Gastroesophageal sphincter (tissue), 4 donors: Measurements from ENCODE around the gene CYP8B1. TPM values are rescaled to one million over a fixed set of nuclear protein-coding genes. Genes with fewer than 3 reads are reported as not detected.

Experiments used
- ATAC-seq: fragments of 150-250 bp; one replicate; pipeline ENCODE4 v1.9.1; 2016; ENCODE audit warnings: mild to moderate bottlenecking, moderate library complexity
- H3K27ac ChIP-seq, 4 donors: fragments of 200-600 bp; sonication (generic) in 3 of 4; 1 replicate in 3 of 4; 2 replicates in 1 of 4; pipeline ENCODE4 v1.5.1; 2016 to 2019
- H3K27me3 ChIP-seq: fragments of 200-600 bp; sonication (generic); one replicate; pipeline ENCODE4 v1.5.1; 2019
- H3K36me3 ChIP-seq, 2 donors: fragments of 200-600 bp; sonication (generic); one replicate each; pipeline ENCODE4 v1.5.1; 2019; ENCODE audit warnings: control low read depth in 1 of 2
- H3K4me1 ChIP-seq, 3 donors: fragments of 200-600 bp; sonication (generic); 1 replicate in 2 of 3; 2 replicates in 1 of 3; pipeline ENCODE4 v1.5.1; 2016 to 2019; ENCODE audit warnings: control low read depth in 2 of 3
- H3K4me3 ChIP-seq, 2 donors: fragments of 200-600 bp; sonication (generic); one replicate each; pipeline ENCODE4 v1.5.1; 2019; ENCODE audit warnings: mild to moderate bottlenecking in 1 of 2, moderate library complexity in 1 of 2
- H3K9me3 ChIP-seq, 3 donors: fragments of 200-600 bp; sonication (generic); one replicate each; pipeline ENCODE4 v1.5.1; 2017 to 2019; ENCODE audit warnings: control low read depth in 2 of 3
- EP300 ChIP-seq: sonication (generic); formaldehyde crosslinking; IDR thresholded peaks from one replicate; pipeline ENCODE4 v1.6.1; 2017; ENCODE audit warnings: antibody characterized with exemption, mild to moderate bottlenecking
- POLR2A ChIP-seq, 2 donors: fragments of 450-650 bp; IDR thresholded peaks; one replicate each; pipeline ENCODE4 v1.6.1; 2017; ENCODE audit warnings: antibody characterized with exemption in 2 of 2, mild to moderate bottlenecking in 2 of 2, moderate library complexity in 1 of 2
- POLR2AphosphoS5 ChIP-seq: sonication (generic); formaldehyde crosslinking; IDR thresholded peaks from one replicate; pipeline ENCODE4 v1.6.1; 2017; ENCODE audit warnings: antibody characterized with exemption
- WGBS, 2 donors: methylation state at CpG; one replicate each; pipeline ENCODE4 v1.1.5; 2018; ENCODE audit warnings: low coverage in 1 of 2; 5-methylcytosine and 5-hydroxymethylcytosine counted together
- total RNA-seq, 4 donors: library from RNA; depleted of rRNA; stranded (reverse); fragments of >200 nt; gene quantifications; one replicate each; pipeline ENCODE4 v1.1.0, GENCODE V29; 2016
- TF ChIP-seq, protein P1 (sequence below), 4 experiments: fragments of 200-600 bp in 2 of 4; fragments of 450-650 bp in 2 of 4; sonication (generic) in 1 of 4; IDR thresholded peaks; one replicate each; pipeline ENCODE4 v1.5.1; 2017 to 2019; ENCODE audit warnings: antibody characterized with exemption in 4 of 4, mild to moderate bottlenecking in 2 of 4, moderate library complexity in 2 of 4

CYP8B1 gene
- total RNA-seq, 4 donors from 2014 or later = not detected

DNA sequence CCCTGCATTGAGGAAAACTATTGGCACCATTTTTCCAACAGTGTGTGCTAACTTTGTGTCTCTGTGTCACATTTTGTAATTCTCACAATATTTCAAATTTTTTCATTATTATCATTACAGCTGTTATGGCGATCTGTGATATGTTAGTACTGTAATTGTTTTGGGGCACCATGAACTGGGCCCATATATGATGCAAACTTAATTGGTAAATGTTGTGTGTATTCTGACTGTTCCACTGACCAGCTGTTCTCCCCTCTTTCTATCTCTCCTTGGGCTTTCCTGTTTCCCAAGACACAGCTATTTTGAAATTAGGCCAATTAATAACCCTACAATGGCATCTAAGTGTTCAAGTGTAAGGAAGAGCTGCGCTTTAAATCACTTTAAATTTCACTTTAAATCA lies 2.2 kb upstream of the CYP8B1 start:
- Histone ChIP-seq H3K9me3 (no peaks in the 10 kb centered on the region), H3K4me1 (peaks cover 0 to 14% (median 5%) of the 10 kb centered on the region in 3 donors), H3K36me3 (no peaks in the 10 kb centered on the region), H3K4me3 (no peak overlapping the region), H3K27ac (no peak overlapping the region), H3K27me3 (no peaks in the 10 kb centered on the region)
- TF ChIP-seq EP300 = no peak
- TF ChIP-seq POLR2AphosphoS5 = no peak
- TF ChIP-seq, protein P1, sequence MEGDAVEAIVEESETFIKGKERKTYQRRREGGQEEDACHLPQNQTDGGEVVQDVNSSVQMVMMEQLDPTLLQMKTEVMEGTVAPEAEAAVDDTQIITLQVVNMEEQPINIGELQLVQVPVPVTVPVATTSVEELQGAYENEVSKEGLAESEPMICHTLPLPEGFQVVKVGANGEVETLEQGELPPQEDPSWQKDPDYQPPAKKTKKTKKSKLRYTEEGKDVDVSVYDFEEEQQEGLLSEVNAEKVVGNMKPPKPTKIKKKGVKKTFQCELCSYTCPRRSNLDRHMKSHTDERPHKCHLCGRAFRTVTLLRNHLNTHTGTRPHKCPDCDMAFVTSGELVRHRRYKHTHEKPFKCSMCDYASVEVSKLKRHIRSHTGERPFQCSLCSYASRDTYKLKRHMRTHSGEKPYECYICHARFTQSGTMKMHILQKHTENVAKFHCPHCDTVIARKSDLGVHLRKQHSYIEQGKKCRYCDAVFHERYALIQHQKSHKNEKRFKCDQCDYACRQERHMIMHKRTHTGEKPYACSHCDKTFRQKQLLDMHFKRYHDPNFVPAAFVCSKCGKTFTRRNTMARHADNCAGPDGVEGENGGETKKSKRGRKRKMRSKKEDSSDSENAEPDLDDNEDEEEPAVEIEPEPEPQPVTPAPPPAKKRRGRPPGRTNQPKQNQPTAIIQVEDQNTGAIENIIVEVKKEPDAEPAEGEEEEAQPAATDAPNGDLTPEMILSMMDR (IDR thresholded peaks at IDR 0.05) = no peak
- no peak for TF ChIP-seq POLR2A (IDR thresholded peaks at IDR 0.05)
- WGBS, 2 donors = 88 to 93% methylated on average over 2 of the region's 2 CpGs
- no peak for ATAC-seq

DNA sequence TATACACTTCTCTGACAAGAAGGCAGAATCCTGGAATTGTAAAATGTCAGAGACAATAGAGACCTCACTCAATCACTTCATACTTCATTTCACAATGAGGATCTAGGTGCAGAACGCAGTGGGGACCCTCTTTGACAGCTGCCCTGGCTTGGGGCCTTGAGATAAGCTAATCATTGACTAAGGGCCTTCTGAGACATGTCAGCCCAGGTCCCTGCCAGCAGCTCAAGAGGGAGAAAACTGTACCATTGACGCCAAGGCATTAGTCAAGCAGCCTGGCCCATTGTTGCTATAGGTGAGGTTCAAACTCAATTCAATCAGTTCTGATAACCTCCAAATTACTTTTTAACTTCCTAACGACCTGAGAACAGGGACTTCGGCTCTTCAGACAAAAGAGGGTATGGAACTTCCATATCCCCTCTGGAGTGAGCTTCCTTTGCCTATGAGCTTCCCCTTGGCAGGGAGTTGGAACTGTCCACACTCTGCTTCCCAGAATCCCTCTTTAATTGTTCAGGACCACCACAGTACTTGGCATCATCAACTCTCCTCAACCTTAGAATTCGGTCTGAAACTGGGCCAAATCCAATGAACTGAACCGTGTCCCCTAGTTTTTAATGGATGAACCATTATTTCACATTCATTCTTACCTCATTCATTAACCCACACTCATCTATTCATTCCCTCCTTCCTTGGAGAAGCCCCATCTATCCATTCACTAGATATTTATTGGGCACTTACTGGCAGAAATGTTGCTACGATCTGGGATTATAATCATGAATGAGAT lies 1.5 kb upstream of the CYP8B1 start:
- TF ChIP-seq POLR2A (IDR thresholded peaks at IDR 0.05) (no peak), EP300 (no peak), POLR2AphosphoS5 (no peak)
- TF ChIP-seq, protein P1 (IDR thresholded peaks at IDR 0.05) = no peak
- H3K27me3 ChIP-seq = no peaks in the 10 kb centered on the region
- no peak for ATAC-seq
- no peak overlapping the region for H3K4me3 ChIP-seq
- no peaks in the 10 kb centered on the region for H3K9me3 ChIP-seq
- WGBS, 2 donors = 68 to 82% methylated on average over 6 of the region's 7 CpGs
- peaks cover 0 to 14% (median 5%) of the 10 kb centered on the region in 3 donors for H3K4me1 ChIP-seq
- no peaks in the 10 kb centered on the region for H3K36me3 ChIP-seq
- no peak overlapping the region for H3K27ac ChIP-seq

GRCh38 chr3:42876401-42876800 lies 722 bp upstream of the CYP8B1 start:
- WGBS, 2 donors = 43 to 60% methylated on average over 1 of the region's 1 CpG
- TF ChIP-seq, protein P1 (IDR thresholded peaks at IDR 0.05) = no peak
- TF ChIP-seq EP300 (no peak), POLR2A (IDR thresholded peaks at IDR 0.05) (no peak), POLR2AphosphoS5 (no peak)
- Histone ChIP-seq H3K36me3 (no peaks in the 10 kb centered on the region), H3K9me3 (no peaks in the 10 kb centered on the region), H3K4me3 (no peak overlapping the region), H3K4me1 (peaks cover 0 to 11% (median 5%) of the 10 kb centered on the region in 3 donors), H3K27ac (no peak overlapping the region), H3K27me3 (no peaks in the 10 kb centered on the region)
- no peak for ATAC-seq

GRCh38 chr3:42874749-42875148 lies 930 bp downstream of the CYP8B1 start:
- H3K9me3 ChIP-seq = no peaks in the 10 kb centered on the region
- ATAC-seq = no peak
- H3K36me3 ChIP-seq = no peaks in the 10 kb centered on the region
- H3K4me1 ChIP-seq = no peaks in the 10 kb centered on the region
- TF ChIP-seq, protein P1 (IDR thresholded peaks at IDR 0.05) = no peak
- TF ChIP-seq POLR2AphosphoS5 (no peak), POLR2A (IDR thresholded peaks at IDR 0.05) (no peak), EP300 (no peak)
- no peak overlapping the region for H3K4me3 ChIP-seq
- no peaks in the 10 kb centered on the region for H3K27me3 ChIP-seq
- 100% methylated on average over 1 of the region's 10 CpGs; no CpG with 5 or more reads in 1 of the 2 donors for WGBS, 2 donors
- no peak overlapping the region for H3K27ac ChIP-seq
